SK-MEL-5 (cell line): ENCODE results near the gene CCDC47. TPM values are rescaled to one million over a fixed set of nuclear protein-coding genes. Genes with fewer than 3 reads are reported as not detected.

Source experiments
- total RNA-seq: library from RNA; depleted of rRNA; stranded (reverse); fragments of >200 nt; shearing (Covaris generic); gene quantifications from 2 replicates; pipeline ENCODE4 v1.2.3, GENCODE V29; 2014; rRNA removed

CCDC47 gene
- total RNA-seq, 1 experiment from 2014 or later, result 105 TPM

Other genes with a start within 250 kb of the CCDC47 start
- gene DCAF7, start 223.1 kb downstream of the CCDC47 start, total RNA-seq, result 36.8 and 37.0 TPM in 2 replicates
- 22.3 and 25.9 TPM in 2 replicates for gene TACO1, start 172.7 kb downstream of the CCDC47 start, total RNA-seq
- gene MAP3K3, start 151.2 kb downstream of the CCDC47 start, total RNA-seq, result 13.1 and 14.8 TPM in 2 replicates
- 12.0 and 18.6 TPM in 2 replicates for gene LIMD2, start 73.5 kb downstream of the CCDC47 start, total RNA-seq
- gene STRADA, start 31.8 kb downstream of the CCDC47 start, total RNA-seq, result 11.9 and 14.6 TPM in 2 replicates
- 56.8 and 60.2 TPM in 2 replicates for gene DDX42, start 573 bp upstream of the CCDC47 start, total RNA-seq
- 21.8 and 30.8 TPM in 2 replicates for gene PSMC5, start 53.8 kb upstream of the CCDC47 start, total RNA-seq
- 42.4 and 51.6 TPM in 2 replicates for gene FTSJ3, start 54.1 kb upstream of the CCDC47 start, total RNA-seq
- gene SMARCD2, start 69.1 kb upstream of the CCDC47 start, total RNA-seq, result 146 and 160 TPM in 2 replicates
- gene CSH2, start 100.1 kb upstream of the CCDC47 start, total RNA-seq, result not detected in 2 replicates
- gene GH2, start 108.3 kb upstream of the CCDC47 start, total RNA-seq, result not detected in 2 replicates
- gene CSH1, start 123.0 kb upstream of the CCDC47 start, total RNA-seq, result not detected in 2 replicates
- not detected in 2 replicates for gene CSHL1, start 137.7 kb upstream of the CCDC47 start, total RNA-seq
- gene GH1, start 145.2 kb upstream of the CCDC47 start, total RNA-seq, result not detected in 2 replicates
- 2.2 and 3.1 TPM in 2 replicates for gene CD79B, start 158.7 kb upstream of the CCDC47 start, total RNA-seq
- not detected in 2 replicates for gene SCN4A, start 199.3 kb upstream of the CCDC47 start, total RNA-seq
- 0.13 TPM in 1 of 2 replicates, not detected in the other for gene PRR29, start 224.8 kb upstream of the CCDC47 start, total RNA-seq
- 0.71 TPM in 1 of 2 replicates, not detected in the other for gene ICAM2, start 247.0 kb upstream of the CCDC47 start, total RNA-seq